AG04450 (cell line): ENCODE data around the gene PCDHB16. TPM values are rescaled to one million over a fixed set of nuclear protein-coding genes. Genes with fewer than 3 reads are reported as not detected.
"Not testable (repeated sequence)": the region's sequence is repeated elsewhere in the genome, so short reads cannot be mapped to it uniquely, and the experiment has no call there.

Source experiments
- CTCF ChIA-PET: fragments of 300-600, 350-600 bp; formaldehyde crosslinking; extraction: SDS; loops from one replicate; lab custom pipeline; 2022; ENCODE audit warnings: antibody characterized with exemption, inconsistent platforms; lab: Charles Lee
- POLR2A ChIA-PET: fragments of 350-600 bp; formaldehyde crosslinking; extraction: SDS; loops from one replicate; lab custom pipeline; 2021; ENCODE audit warnings: antibody characterized with exemption, inconsistent platforms; lab: Yijun Ruan, JAX
- DNase-seq: peaks from one replicate; pipeline ENCODE4 v3.0.0-alpha.2; 2011; ENCODE audit warnings: low read depth, low spot score
- H3K27ac ChIP-seq: one replicate; pipeline ENCODE4 v1.5.1; 2012; ENCODE audit warnings: low read depth, low read length, control low read depth
- H3K27me3 ChIP-seq: one replicate; pipeline ENCODE4 v1.6.0; 2012; ENCODE audit warnings: low read length; ENCODE audit not compliant: control insufficient read depth, insufficient read depth
- H3K4me3 ChIP-seq: 2 replicates; pipeline ENCODE4 v1.5.1; 2011; ENCODE audit warnings: mild to moderate bottlenecking, low read depth, low read length, control low read depth
- H3K9me3 ChIP-seq: 2 replicates; pipeline ENCODE4 v1.5.1; 2012; ENCODE audit warnings: low read length; ENCODE audit not compliant: control insufficient read depth, insufficient read depth
- polyA plus RNA-seq: library from polyadenylated mRNA; depleted of rRNA; stranded (reverse); fragments of >200 nt; gene quantifications from 2 replicates; pipeline ENCODE4 v1.2.3, GENCODE V29; 2011
- TF ChIP-seq, protein P1 (sequence below): IDR thresholded peaks from 2 replicates; pipeline ENCODE4 v1.5.1; 2011; ENCODE audit warnings: low read depth, low read length, control low read depth, inconsistent platforms

The PCDHB16 gene
- polyA plus RNA-seq, 1 experiment: 0.45 TPM

GRCh38 chr5:141172381-141173204, 9.6 kb upstream of the PCDHB16 start, which contains the start of gene PCDHB7:
PCDHB7 (plus strand) TSS chr5:141172644; CDS start chr5:141172836, 192 bp downstream.
- Histone ChIP-seq H3K4me3 (no peak within 1 kb of the TSS; the same call in 1 of the 2 replicates), H3K27ac (no peak within 1 kb of the TSS), H3K27me3 (no peaks in the 10 kb centered on the region), H3K9me3 (peaks cover 16% of the 10 kb centered on the region)
- TF ChIP-seq, protein P1, sequence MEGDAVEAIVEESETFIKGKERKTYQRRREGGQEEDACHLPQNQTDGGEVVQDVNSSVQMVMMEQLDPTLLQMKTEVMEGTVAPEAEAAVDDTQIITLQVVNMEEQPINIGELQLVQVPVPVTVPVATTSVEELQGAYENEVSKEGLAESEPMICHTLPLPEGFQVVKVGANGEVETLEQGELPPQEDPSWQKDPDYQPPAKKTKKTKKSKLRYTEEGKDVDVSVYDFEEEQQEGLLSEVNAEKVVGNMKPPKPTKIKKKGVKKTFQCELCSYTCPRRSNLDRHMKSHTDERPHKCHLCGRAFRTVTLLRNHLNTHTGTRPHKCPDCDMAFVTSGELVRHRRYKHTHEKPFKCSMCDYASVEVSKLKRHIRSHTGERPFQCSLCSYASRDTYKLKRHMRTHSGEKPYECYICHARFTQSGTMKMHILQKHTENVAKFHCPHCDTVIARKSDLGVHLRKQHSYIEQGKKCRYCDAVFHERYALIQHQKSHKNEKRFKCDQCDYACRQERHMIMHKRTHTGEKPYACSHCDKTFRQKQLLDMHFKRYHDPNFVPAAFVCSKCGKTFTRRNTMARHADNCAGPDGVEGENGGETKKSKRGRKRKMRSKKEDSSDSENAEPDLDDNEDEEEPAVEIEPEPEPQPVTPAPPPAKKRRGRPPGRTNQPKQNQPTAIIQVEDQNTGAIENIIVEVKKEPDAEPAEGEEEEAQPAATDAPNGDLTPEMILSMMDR: peak; percentile 37; the same call in 1 of the 2 replicates
- CTCF ChIA-PET: interaction anchor here (0.7 to 2.2 kb wide), 4 partner anchors 10 to 395 kb away, joined by 3 to 13 read pairs (median 6); partner anchors contain the start of genes PCDHB11 and PCDHB16
- DNase-seq: no peak
- POLR2A ChIA-PET: no interaction called here

DNA sequence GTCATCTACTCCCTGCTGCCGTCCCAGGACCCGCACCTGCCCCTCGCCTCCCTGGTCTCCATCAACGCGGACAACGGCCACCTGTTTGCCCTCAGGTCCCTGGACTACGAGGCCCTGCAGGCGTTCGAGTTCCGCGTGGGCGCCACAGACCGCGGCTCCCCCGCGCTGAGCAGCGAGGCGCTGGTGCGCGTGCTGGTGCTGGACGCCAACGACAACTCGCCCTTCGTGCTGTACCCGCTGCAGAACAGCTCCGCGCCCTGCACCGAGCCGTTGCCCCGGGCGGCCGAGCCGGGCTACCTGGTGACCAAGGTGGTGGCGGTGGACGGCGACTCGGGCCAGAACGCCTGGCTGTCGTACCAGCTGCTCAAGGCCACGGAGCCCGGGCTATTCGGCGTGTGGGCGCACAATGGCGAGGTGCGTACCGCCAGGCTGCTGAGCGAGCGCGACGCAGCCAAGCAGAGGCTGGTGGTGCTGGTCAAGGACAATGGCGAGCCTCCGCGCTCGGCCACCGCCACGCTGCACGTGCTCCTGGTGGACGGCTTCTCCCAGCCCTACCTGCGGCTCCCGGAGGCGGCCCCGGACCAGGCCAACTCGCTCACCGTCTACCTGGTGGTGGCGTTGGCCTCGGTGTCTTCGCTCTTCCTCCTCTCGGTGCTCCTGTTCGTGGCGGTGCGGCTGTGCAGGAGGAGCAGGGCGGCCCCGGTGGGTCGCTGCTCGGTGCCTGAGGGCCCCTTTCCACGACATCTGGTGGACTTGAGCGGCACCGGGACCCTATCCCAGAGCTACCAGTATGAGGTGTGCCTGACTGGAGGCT, 7.7 kb upstream of the PCDHB16 start:
- POLR2A ChIA-PET, H3K27ac ChIP-seq, H3K4me3 ChIP-seq, H3K27me3 ChIP-seq, DNase-seq, CTCF ChIA-PET: not testable (repeated sequence)
- peaks cover 21% of the 10 kb centered on the region for H3K9me3 ChIP-seq

DNA sequence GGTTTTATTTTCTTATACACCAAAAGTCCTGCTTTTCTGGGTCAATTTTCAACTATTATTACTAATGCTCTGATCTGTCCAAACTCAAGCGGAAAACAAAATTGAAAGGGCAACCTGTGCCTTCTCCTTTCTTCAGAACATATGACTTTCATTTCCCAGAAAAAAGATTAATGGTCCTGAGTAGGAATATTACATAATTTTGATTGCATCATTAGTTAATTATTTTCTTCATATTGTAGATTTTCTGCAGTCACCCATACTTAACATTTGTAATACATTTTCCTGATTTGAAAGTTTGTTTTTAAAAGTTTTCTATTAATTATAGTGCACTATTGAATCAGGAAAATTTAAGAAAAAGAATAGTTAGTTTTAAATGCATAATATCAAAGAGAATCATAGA, 6.3 kb upstream of the PCDHB16 start:
- Histone ChIP-seq H3K27ac (no peak overlapping the region), H3K27me3 (no peaks in the 10 kb centered on the region), H3K4me3 (no peak overlapping the region), H3K9me3 (peaks cover 26% of the 10 kb centered on the region)
- no peak for DNase-seq
- ChIA-PET CTCF (no interaction called here), POLR2A (no interaction called here)
- TF ChIP-seq, protein P1: no peak

DNA sequence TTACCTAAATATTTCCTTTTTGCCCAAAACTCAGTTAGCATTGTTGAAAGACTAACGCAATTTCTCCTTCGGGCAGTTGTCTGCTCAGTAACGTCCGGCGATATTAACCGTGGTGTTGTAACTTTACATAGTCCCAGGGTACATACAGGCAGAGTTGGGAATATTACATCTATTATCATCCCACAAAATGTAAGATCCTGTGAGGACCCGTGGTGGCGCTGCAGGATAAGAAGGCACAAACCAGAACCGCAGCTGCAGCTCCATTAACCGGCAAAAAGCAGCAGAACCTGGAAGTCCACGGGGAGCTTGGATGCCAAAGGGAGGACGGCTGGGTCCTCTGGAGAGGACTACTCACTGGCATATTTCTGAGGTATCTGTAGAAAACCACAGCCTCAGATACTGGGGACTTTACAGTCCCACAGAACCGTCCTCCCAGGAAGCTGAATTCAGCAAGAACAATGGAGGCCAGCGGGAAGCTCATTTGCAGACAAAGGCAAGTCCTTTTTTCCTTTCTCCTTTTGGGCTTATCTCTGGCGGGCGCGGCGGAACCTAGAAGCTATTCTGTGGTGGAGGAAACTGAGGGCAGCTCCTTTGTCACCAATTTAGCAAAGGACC, 4.5 kb upstream of the PCDHB16 start, which contains the start of gene PCDHB8:
Gene PCDHB8 (plus strand): TSS at position 214 of the 615 bp plus-strand sequence. CDS start 245 bp downstream, at position 459.
- H3K27me3 ChIP-seq, H3K27ac ChIP-seq, DNase-seq, H3K4me3 ChIP-seq, POLR2A ChIA-PET: not testable (repeated sequence)
- CTCF ChIA-PET: interaction anchor here (1.4 kb wide), 1 partner anchor 386 kb away, joined by 5 read pairs; no protein-coding TSS in a partner anchor
- H3K9me3 ChIP-seq: peaks cover 26% of the 10 kb centered on the region

DNA sequence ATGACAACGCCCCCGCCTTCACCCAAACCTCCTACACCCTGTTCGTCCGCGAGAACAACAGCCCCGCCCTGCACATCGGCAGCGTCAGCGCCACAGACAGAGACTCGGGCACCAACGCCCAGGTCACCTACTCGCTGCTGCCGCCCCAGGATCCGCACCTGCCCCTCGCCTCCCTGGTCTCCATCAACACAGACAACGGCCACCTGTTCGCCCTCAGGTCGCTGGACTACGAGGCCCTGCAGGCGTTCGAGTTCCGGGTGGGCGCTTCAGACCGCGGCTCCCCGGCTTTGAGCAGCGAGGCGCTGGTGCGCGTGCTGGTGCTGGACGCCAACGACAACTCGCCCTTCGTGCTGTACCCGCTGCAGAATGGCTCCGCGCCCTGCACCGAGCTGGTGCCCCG, 2.8 kb upstream of the PCDHB16 start:
- H3K27ac ChIP-seq, H3K4me3 ChIP-seq, CTCF ChIA-PET, POLR2A ChIA-PET, DNase-seq, H3K27me3 ChIP-seq: not testable (repeated sequence)
- H3K9me3 ChIP-seq: peaks cover 25% of the 10 kb centered on the region

GRCh38 chr5:141179876-141180275, 2.3 kb upstream of the PCDHB16 start:
- H3K27ac ChIP-seq, DNase-seq, POLR2A ChIA-PET, H3K4me3 ChIP-seq, CTCF ChIA-PET, H3K27me3 ChIP-seq: not testable (repeated sequence)
- peaks cover 24% of the 10 kb centered on the region for H3K9me3 ChIP-seq
